HG03354 (cell line): Measurements from ENCODE around the gene LNX2.

Source experiments
- ATAC-seq: cut with Tn5 transposase; IDR thresholded peaks from one replicate; pipeline ENCODE4 v1.9.1; 2021; ENCODE audit warnings: mild to moderate bottlenecking; ENCODE audit not compliant: unreplicated experiment, poor library complexity, severe bottlenecking

LNX2 gene

DNA sequence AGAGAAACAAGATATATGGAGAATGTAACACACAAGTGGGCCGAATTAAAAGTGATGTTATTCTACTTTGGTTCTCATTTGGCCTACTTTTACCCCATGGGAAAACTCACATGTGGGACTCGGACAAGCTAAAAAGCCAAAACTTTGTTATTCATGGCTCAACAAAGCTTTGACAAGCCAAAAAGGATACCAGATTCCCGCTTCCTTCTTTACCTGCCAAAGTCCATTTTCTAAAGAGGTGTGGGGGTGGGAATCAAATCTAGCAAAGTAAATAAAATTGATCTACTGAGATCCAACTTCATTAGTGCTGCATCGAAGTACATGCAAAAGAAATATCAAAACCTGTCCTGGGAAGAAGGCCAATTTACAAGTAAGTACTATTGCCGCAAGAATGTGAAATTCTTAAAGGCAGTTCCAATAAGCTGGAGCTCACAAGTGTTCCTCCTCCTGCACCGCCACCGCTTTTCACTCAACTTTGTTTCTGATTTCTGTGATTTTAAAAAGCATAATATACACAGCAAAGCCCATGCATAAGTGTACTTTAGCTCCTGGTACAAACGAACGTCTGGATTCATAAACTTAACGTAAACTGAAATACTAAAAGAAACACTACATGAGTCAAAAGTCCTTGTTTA, 1.1 kb downstream of the LNX2 start:
- no peak for ATAC-seq

GRCh38 chr13:27617881-27618321, 2.4 kb downstream of the LNX2 start:
- no peak for ATAC-seq

DNA sequence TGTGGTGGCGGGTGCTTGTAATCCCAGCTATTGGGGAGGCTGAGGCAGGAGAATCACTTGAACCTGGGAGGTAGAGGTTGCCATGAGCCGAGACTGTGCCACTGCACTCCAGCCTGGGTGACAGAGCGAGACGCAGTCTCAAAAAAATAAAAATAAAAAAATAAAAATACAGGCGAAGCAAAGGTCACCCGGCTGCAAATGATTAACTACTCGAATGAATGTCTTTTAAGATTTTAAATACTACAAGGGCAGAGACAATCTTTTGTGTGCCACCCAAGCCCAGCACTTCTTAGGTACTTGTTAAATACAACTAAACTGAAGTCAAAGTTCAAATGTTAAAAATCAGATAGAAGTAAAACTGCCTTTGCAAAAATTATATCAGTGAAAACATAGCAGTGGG, 6.7 kb downstream of the LNX2 start:
- no peak for ATAC-seq

GRCh38 chr13:27607125-27607524, 13.2 kb downstream of the LNX2 start:
- no peak for ATAC-seq

DNA sequence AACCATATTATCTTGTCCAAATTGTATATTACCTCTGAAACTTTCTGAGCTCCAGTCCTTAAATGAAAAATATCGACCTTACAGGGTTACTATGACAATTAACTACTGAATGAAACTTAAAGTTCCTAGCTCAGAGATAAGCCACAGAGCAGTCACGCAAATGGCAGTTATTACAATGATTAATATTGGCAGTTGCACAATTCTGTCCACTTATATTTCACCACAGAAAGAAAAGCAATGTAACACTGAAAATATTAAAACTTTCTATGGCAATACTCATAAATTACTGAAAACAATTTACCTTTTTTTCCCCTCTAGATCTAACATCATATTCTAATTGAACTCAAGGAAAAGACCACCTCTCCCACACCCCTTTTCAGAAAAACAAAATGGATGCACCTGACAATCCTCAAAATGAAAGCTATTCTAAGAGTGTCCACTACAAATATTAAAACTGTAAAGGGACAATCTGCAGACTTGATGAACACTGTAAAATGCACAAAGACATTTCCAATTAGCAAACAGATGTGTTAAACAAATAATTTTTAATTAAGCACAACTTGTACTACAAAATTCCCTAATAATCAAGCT, 14.6 kb downstream of the LNX2 start:
- ATAC-seq, result no peak

GRCh38 chr13:27605099-27605498, 15.2 kb downstream of the LNX2 start:
- no peak for ATAC-seq

DNA sequence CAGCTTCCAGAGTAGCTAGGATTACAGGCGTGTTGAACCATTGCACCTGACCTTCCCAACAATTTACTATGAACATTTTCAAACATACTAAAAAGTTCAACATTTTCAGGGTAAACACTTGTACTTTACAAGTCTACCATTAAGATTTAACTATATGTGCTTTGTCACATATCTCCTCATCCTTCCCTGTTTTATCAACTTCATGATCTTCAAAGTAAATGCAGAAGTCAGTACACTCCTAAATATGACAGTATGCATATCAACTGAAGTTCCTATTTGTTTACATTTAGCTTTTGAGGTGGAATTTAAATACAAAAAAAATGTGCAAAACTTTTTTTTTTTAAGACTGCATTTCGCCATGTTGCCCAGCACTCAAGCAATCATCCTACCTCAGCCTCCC, 18.5 kb downstream of the LNX2 start:
- ATAC-seq, result no peak

DNA sequence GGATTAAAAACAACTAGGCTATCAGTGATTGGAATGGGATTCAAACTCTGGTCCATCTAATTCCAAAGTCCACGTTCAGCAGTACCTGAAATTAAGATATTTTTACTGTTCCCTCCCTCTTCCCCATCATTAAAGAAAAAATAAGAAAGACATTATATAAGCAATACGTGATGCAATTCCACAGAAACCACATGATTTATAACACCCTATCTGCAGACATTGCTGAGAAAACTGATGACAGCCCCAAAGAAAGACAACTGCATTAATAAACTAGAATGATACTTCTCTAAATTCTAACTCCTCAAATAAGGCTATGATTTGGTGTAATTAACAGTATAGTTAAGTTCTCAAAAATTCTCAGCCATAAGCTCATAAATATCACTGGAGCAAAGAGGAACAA, 19.1 kb downstream of the LNX2 start:
- ATAC-seq, result no peak

- ATAC-seq, result no peak
These were observed 19.6 kb downstream of the LNX2 start for GRCh38 chr13:27600711-27601110.

GRCh38 chr13:27599845-27600553, 20.3 kb downstream of the LNX2 start:
- no peak for ATAC-seq

DNA sequence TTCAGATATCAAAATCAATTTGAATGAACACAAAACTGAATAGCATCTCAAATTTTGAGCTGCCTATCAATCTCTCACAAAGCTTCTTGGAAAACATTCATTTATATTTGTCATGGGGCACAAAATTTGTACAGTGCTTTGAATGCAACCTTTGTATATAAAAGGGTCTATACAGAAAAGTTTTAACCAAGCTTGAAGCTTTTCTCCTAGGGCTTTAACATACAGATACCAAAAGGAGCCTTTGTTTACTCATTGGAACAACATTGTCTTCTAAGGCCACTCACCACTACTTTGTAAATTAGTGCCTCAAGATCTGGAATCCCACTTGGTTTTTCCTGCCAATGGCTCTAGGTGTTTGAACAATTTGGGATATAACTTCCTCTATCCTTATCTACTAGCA, 21.2 kb downstream of the LNX2 start:
- no peak for ATAC-seq

DNA sequence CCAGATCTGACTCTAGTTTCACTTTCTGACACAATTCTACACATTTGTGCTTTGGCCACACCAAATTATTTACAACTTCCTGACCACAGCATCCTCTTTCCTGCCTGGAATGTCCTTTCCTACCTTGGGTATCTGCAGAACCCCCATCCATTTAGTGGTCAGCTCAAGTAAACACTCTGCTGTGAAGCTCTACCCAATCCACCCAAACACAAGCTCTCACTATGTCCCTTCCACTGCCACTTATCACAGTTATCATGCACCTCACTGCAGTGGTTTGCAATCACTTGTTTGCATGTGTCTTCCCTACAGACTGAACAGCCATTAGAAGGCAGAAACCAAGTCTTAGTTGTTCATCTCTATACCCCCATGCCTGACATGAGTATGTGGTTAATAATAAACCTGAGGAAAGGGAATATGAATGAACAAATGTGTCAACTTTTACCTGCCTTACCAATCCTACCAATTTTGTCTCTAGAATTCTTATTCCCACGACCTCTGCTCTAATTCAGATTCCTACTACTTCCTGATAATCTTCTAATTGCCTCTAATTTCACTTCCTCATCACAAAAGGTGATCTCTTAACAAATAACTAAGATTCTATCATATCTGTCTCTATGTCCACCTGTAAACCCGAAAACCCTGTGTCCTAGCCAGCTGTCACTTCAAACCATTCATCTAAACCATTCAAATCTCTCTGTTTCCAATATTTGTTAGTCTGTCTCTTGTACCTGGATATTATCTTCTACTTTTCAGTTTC, 25.1 kb downstream of the LNX2 start:
- ATAC-seq, result peak; percentile 46

GRCh38 chr13:27593267-27593666, 27.1 kb downstream of the LNX2 start:
- ATAC-seq, result peak; percentile 70

GRCh38 chr13:27592865-27593264, 27.5 kb downstream of the LNX2 start:
- ATAC-seq, result peak; percentile 25

- no peak for ATAC-seq
These were observed 31.9 kb downstream of the LNX2 start for GRCh38 chr13:27588405-27588804.

DNA sequence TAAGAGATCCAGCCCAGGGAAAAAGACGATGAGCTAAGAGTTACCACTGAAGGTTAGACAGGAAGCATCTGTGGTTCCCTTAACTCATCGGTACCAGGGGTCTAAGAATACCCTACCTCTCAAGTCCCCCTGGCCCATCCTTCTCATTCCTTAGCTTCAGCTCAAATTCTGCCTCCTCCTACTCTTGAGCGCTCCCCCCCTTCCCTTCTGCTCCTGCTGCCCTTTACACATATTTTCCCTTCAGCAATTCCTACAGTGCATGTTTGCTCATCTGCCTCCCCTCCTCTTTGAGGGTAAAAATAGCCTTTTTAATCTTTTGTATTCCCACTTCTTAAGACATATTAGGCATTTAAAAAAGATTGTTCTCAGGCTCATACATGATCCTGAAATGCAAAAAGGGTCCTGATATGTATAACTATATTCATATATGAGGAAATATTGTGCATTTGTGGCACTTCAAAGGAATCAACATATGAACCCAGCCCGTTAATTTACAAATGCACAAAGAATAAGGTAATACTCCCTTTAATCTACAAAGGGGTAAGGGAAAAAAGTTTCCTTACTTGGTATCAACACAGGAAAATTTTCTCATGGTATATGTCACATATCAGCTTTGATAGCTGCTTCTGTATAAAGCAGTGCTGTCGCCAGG, 33.1 kb downstream of the LNX2 start:
- ATAC-seq, result no peak

- ATAC-seq, result no peak
These were observed 36.7 kb downstream of the LNX2 start for GRCh38 chr13:27583645-27584044.

GRCh38 chr13:27578121-27579030, 42.0 kb downstream of the LNX2 start:
- ATAC-seq, result no peak

- ATAC-seq, result no peak
These were observed 45.7 kb downstream of the LNX2 start for GRCh38 chr13:27574661-27575060.
